Left hindlimb (tissue), 1 donor: ENCODE measurements around the gene XIRP1.
A peak's percentile ranks its signal among the peaks of the same experiment; 100 is the strongest.

Source experiments
- DNase-seq: peaks from one replicate; pipeline ENCODE4 v3.0.0-alpha.2; 2018

XIRP1 gene

GRCh38 chr3:39166134-39166710 is 26.2 kb downstream of the XIRP1 start:
- DNase-seq = no peak

DNA sequence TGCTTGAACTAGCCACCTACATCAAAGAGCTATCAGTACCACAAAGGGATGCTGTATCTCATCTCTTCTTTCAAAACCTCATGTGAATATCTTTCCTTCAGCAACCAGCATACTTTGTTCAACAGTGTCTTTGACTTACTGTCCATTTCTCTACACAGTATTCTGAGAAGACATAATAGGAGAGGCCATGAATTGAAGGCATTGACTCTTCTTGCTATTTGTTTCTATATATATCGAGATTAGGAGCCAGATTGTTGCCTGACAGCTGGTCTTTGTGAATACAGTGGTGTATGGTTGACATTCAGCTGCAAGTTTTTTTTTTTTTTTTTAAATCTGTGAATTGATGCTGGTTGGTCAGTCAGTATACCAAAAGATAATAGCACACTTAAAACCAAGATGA is 26.9 kb downstream of the XIRP1 start:
- DNase-seq = no peak

- no peak for DNase-seq
These were observed 28.0 kb downstream of the XIRP1 start for GRCh38 chr3:39164414-39164813.

GRCh38 chr3:39158148-39158715 is 34.2 kb downstream of the XIRP1 start:
- DNase-seq = no peak

DNA sequence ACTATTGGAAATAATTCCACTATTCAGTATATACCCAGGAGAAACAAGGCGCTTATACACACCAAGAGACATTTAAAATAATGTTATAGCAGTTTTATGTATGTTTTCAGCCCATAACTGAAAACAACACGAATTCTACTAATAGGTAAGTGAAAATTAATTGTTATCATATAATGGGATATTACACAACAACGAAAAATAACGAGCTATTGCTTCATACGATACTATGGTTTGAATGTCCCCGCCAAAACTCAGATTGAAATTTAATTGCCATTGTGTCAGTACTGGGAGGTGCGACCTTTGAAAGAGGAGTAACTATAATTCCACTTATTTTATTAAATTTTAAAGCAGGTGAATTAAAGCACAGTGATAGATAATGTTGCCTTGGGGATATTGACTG is 35.0 kb downstream of the XIRP1 start:
- no peak for DNase-seq

DNA sequence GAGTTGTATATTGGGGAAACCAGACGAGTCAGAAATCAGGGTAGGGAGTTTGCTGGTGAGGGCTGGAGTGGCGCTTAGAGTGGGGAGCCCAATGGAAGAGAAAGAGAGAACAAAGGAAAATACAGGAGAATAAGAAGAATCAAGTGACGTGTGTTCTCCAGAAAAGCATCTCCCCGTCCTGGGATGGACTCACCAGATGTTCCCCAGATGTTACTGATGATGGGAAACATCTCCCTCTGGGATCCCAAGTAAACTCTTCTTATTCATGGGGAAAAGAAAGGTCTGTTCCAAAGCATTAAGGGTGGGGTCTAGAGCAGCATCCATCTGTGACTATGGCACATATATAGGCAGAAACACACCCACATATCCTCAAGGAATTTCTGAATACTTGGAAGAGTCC is 36.0 kb downstream of the XIRP1 start:
- DNase-seq = no peak

GRCh38 chr3:39154280-39155021 is 37.9 kb downstream of the XIRP1 start:
- DNase-seq = no peak

DNA sequence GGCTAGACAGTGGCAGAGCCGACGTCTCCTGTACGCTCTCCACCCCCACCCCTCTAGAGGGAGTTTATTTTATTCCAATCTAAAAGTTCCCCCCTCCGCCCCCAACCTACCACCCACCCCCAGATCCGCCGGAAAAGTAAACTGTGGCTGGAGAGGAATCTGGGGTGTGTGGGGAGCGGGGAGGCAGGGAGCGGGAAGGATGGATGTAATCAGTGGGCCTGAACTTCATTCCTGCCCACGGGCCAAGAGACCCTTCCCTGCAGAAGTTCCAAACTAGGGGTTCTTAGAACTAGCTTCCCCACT is 38.5 kb downstream of the XIRP1 start:
- DNase-seq = no peak

DNA sequence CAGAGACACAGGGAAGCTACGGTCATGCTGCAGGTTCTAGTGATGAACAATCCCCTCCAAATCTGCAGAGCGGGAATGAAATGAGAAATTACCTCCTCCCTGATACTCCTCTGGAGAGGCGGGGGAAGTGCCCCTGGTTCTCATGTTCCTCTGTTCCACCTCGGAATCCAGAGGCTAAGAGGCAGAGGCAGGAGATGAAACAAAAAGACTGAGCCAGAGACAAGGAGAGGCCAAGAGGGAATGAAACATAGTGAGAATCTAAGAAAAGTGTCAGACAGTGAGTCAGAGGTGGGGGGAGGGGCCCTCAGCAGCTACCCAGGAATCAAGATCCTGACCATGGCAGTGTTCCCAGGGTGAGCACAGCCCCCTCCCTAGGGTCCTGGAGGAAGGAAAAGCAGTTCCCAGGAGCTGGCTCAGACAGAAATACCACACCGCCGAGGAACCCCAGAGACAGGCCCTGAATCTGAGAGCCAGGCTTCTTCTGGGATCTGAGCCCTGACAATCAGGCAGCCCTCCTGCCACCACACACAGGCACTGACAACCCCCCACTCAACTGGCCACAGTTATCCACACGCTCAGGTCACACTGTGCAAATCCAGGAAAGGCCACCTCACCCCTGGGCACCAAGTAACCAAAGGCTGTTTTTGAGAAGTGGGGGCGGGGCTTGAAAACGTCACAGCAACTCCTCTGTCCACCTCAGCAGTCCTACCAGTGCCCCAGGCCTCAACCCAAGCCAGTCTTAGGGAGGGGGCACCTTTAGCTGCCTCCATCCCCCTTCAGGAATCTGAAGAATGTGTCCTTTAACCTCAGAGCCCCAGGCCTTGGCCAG is 41.4 kb downstream of the XIRP1 start:
- DNase-seq = peak; percentile 87

DNA sequence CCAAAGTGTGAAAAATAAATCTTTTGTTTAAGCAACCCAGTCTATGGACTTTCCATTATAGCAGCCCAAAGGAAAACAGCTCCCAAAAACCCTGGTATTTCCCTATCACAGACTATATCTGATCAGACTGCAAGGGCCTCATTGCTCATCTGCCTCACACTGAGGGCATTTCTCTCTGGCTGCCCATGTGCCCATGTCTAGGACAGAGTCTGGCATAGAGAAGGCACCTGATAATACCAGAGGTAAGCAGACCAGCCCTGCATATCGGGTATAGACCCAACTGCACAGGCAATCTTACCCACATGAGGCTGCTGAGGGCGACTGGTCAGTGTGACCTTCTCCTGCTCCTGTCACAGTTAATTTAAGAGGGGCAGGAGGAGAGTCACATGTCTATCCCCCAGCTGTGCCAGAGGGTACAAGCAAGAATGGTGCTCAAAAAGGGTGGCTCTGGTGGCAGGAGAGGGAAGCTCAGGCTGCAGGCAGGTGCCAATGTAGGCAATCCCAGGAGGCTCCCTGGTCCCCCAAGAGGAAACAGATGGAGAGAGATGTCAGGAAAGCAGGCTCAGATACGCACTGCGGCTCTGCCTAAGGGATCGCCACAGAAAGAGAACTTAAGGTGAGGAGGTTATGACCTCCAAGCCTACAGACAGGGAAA is 42.1 kb downstream of the XIRP1 start:
- DNase-seq = no peak

DNA sequence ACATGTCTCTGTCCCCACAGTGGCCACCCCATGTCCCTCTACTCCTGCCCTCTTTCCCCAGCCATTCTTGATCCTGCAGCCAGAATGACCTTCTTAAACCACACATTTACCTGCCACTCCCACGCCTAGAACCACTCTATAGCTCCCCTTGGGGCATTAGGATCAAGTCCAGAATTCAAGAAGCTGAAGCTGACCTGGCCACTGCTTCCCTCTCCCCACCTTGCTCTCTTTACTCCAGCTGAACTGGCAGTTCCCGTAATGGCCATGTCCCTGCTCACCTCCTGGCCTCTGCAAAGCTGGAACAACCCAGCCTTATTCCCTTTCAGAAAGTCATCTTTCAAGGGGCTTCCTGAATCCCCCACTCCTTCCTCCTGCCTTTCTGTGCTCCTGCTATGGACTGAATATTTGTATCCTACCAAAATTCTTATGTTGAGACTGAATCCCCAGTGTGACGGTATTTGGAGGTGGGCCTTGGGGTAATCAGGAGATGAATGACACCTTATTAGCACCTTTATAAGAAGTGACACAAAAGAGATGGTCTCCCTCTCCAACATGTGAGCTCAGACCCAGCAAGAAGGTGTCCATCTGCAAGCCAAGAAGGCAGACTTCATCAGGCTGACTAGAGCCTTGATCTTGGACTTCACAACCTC is 42.8 kb downstream of the XIRP1 start:
- DNase-seq = no peak

GRCh38 chr3:39149059-39149455 is 43.3 kb downstream of the XIRP1 start:
- no peak for DNase-seq

GRCh38 chr3:39148435-39149058 is 43.8 kb downstream of the XIRP1 start:
- DNase-seq = no peak

DNA sequence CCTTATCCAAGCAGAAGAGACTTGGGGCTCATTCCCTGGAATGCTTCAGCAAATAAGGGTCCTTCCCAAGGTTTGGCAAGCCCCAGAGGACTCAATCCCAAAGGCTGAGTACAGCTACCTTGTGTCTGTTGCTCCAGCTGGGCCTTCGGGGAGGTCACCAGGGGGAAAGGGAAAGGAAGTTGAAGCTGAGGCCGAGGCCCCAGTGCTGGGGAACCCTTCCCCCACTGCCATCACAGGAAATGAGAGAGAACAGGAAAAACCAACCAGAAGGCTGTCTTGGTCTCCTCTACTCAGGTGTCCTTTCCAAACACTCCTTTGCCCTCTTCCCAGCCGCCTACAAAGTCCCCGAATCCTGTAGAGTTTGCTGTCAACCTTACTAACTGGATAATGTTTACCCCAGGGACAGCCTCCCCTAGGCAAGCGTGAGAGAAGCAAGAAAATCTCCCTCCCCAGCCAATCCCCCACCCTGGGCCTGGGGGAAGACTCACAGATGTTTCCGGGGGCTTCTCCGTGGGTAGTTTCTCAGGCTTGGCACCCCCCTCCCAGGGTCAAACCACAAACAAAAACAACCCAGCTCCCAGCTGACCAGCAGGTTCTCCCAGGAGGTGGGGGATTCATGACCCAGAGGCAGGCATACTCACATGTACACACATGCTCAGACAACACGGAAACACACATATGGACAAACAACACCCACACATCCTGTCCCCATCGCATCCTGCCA is 44.5 kb downstream of the XIRP1 start:
- no peak for DNase-seq

DNA sequence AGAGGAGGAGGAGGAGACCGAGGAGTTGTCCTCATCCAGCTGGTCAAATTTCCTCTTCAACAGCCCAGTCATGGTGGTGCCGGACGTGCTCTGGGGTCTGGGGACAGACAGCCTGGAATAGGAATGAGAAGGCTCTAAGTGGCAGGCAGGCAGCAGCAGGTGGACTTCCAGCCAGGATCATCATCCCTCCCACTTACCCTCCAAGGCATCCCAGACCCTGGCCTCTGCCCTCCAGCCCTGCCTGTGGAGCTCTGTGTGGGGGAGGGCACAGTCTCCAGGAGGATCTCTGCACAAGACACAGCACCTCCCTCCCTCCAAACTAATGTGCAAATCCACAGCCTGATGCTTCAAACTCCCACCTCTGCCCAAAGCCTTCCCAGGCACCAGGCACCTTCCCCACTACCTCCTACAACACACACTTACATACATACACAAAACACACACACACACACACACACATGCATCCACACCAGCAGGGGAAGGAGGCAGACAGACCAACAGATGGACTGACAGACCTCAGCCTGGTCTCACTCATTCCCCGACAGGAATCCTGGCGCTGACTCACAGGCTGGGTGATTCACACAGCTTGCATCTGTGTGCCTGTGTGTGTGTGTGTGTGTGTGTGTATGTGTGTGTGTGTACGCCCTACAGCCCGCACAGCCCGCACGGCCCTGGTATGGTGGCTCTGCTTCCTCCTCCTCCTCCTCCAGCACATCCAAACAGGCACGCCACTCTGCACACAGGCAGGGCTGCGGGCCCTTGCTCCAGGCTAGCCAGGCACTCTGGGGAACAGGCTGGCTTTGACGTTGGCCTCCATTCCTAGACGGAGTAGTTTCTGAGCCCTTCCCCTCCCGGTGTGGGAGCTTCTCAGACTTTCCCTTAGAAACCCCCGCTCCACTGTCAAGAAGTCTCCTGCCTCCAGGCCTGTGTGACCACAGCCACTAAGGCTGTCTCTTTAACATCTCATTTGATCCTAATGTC is 45.5 kb downstream of the XIRP1 start:
- DNase-seq = peak; percentile 85

DNA sequence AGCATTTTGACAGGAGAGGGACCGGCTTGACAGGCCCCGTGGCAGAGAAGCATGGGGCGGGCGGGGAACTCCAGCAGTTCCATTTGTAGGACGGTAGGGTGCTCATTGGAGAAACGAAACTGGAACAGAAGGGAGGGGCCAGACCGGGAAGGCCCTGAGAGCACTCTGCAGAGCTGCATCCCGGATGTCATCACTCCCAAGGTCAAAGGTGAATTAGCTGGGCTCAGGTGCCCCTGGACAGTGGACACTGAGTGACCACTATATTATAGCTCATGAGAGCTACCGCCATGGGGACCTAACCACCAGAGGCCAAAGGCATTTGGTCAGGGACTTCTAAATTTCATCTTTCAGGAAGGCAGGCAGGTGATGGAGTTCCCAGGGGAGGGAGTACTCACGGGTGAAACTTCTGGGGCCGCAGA is 46.3 kb downstream of the XIRP1 start:
- no peak for DNase-seq

DNA sequence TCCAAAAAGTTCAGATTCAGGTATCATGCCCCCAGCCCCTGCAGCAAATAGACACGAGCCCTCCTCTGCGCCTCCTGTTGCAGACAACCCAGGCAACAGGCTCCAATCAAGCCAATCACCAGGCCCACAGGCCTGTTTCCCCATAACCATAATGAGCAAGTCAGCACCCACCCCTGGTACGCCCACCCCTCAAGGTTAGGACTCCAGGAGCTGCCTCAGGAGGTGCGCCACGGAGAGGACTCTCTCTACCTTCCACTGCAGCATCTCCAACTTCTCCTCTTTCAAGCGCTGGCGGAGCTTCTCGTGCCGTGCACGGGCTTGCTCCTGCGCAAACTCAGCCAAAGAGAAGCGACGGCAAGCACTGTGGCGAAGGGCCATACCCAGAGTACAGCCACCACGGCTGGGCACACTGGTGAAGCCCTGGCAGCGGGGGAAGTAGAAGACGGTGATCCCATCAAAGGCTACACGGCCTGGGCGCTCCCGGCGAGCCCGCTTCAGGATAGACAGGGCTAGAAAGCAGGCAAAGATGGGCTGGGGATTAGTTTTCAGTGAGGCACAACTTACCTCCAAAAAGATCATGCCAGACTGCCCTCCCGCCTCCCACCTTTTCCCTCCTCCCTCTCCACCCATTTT is 47.5 kb downstream of the XIRP1 start:
- DNase-seq = no peak

GRCh38 chr3:39144095-39144747 is 48.2 kb downstream of the XIRP1 start:
- no peak for DNase-seq
